HG03558 (cell line): ENCODE measurements around the gene XPO1.
"Not testable (repeated sequence)": the region's sequence is repeated elsewhere in the genome, so short reads cannot be mapped to it uniquely, and the experiment has no call there.

ENCODE experiments used
- ATAC-seq: cut with Tn5 transposase; IDR thresholded peaks from one replicate; pipeline ENCODE4 v1.9.1; 2021; ENCODE audit warnings: moderate number of reproducible peaks; ENCODE audit not compliant: unreplicated experiment; ENCODE audit errors: extremely low read depth

The XPO1 gene

GRCh38 chr2:61538200-61538919 lies at the start of gene XPO1:
Gene XPO1, minus strand, starts transcription at chr2:61538356. Its CDS starts 4,459 bp downstream, at chr2:61533897.
- ATAC-seq = peak; percentile 67

DNA sequence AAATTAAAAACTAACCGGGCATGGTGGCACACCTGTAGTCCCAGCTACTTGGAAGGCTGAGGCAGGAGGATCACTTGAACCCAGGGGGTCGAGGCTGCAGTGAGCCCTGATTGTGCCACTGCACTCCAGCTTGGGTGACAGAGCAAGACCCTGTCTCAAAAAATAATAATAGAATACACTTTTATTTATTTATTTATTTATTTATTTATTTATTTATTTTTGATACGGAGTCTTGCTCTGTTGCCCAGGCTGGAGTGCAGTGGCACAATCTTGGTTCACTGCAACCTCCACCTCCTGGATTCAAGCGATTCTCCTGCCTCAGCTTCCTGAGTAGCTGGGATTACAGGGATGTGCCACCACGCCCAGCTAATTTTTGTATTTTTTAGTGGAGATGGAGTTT lies 48.8 kb upstream of the XPO1 start:
- ATAC-seq = not testable (repeated sequence)

- no peak for ATAC-seq
Measured at GRCh38 chr2:61585383-61585782, 47.2 kb upstream of the XPO1 start.

DNA sequence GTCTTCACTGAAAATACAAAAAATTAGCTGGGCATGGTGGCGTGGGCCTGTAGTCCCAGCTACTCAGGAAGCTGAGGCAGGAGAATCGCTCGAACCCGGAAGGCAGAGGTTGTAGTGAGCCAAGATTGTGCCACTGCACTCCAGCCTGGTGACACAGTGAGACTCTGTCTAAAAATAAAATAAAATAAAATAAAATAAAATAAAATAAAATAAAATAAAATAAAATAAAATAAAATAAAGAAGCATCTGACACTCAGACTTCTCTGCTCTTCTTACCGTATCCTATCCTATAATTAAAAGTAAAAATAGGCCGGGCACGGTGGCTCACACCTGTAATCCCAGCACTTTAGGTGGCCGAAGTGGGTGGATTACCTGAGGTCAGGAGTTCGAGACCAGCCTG lies 46.2 kb upstream of the XPO1 start:
- ATAC-seq = not testable (repeated sequence)

- no peak for ATAC-seq
Measured at GRCh38 chr2:61582165-61582564, 44.0 kb upstream of the XPO1 start.

DNA sequence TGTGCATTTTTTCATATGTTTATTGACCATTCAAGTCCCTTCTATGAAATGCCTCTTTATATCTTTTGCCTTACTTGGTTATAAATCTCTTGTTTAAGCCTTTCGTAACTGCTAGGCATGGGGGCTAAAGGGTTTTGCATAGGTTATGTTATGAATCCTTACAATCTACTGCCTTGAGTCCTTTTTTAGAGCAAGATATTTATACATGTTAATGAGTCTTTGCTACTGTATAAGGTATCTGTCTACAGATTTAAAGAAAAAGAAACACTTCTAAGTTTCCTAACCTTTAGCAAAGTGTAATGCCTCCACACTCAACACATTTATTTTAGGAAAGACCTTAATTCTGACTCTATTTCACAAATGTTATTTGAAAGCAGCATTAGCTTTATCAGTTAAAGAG lies 43.6 kb upstream of the XPO1 start:
- ATAC-seq = no peak

- ATAC-seq = no peak
Measured at GRCh38 chr2:61575447-61575859, 37.3 kb upstream of the XPO1 start.

- no peak for ATAC-seq
Measured at GRCh38 chr2:61566566-61566965, 28.4 kb upstream of the XPO1 start.

DNA sequence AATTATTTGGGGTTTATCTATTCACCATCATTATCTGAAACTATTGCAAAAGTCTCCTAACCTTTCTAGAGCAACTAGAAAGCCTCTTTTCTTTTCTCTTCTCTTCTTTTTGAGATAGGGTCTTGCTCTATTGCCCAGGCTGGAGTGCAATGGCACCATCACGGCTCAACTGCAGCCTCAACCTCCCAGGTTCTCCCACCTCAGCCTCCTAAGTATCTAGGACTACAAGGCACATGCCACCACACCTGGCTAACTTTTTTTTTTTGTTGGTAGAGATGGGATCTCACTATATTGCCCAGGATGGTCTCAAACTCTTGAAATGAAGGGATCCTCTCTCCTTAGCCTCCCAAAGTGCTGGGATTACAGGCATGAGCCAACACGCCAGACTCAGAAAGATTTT lies 24.5 kb upstream of the XPO1 start:
- no peak for ATAC-seq

- ATAC-seq = no peak
Measured at GRCh38 chr2:61558160-61558559, 20.0 kb upstream of the XPO1 start.

DNA sequence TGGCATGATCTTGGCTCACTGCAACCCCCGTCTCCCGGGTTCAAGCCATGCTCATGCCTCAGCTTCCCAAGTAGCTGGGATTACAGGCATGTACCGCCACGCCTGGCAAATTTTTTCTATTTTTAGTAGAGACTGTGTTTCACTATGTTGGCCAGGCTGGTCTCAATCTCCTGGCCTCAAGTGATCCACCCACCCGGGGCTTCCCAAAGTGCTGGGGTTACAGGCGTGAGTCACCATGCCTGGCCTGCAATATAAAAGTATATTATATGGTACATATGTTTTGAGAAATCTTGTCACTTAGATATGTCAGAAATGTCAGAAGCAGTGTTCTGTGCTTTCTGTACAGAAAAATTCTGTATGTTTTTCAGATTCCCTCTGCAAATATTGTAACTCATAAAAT lies 19.2 kb upstream of the XPO1 start:
- no peak for ATAC-seq

DNA sequence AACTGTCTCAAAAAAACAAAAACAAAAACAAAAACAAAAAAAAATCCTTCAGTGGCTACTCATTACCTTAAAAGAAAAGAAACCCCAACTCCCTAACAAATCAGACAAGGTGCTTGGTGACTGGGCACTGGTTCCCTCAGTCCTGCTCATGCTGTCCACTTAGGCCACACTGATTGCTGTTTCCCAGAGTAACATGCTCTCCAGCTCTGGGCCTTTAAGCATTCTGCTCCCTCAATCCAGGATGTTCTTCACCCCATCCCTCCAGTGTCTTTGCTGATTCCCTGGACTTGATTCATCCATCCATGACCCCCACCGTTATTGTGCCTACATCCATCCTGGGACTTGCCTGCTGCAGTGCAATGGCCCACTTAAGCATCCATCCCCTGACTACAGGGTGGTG lies 16.4 kb upstream of the XPO1 start:
- ATAC-seq = no peak

DNA sequence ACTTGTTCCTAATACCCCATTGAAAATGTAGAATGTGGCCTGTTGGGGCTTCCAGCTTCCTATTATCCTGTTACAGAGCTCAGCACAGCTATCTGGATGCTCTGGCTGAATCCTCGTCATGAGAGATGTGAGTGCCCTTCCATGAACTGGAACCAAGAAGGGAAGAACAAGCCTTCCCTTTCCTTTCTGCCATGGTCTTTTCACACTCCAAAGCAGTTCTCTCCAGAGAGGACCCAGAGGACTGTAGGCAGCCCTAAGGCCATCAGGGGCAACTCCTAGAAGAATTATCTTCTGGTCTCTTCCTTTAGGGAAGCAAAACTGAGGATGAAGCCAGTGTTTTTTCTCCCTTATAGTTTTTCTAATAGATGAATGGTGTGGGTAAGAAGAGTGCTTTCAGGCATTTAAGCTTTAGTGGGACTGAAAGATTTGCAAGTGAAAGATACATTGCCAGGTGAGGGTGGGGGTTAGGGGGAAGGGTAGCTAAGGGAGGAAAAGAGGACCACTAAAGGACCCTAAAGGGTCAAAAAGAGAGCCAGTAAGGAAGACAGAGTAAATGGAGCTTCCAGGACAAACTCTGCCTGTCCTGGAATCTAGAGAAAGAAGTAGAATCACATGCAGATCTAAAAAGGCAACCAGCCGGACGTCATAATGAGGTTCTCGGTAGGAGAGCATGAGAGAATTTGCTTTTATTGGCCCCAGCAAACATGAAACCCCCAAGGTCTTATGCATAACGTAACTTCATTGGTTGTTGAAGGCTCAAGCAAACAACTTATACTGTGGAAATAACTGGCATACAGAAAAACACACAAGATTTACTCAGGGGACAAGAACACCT lies 12.4 kb upstream of the XPO1 start:
- ATAC-seq = no peak

- ATAC-seq = no peak
Measured at GRCh38 chr2:61549546-61549945, 11.4 kb upstream of the XPO1 start.

GRCh38 chr2:61543062-61543461 lies 4.9 kb upstream of the XPO1 start:
- ATAC-seq = no peak

- ATAC-seq = not testable (repeated sequence)
Measured at GRCh38 chr2:61540167-61540566, 2.0 kb upstream of the XPO1 start.

DNA sequence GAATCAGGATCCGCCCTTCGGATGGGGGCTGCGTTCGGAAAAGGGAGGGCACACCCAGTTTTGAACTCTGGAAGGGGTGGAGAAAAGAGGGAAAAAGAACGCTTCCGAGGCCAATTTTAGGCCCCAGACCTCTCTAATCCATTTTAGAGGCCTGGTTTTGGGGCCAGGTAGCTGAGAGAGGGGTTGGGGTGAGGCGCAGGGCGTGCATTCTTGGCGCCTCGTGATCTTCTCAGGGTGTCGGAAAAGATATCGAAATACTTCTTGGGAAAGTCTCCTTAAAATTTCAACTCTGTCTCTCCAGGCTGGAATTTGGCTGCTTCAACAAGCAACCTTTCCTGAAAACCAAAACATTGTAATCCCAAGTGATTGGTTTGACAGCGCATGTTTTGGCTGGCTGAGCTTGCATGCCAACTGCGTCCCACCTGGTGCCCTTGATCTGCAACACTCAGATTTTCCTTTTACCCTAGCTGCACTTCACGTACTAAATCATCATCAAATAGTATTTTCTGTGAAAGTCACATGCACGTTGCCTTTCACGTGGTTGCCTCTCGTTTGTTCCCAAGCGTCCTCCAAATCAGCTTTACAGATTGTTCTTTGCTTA lies 864 bp upstream of the XPO1 start:
- ATAC-seq = no peak

DNA sequence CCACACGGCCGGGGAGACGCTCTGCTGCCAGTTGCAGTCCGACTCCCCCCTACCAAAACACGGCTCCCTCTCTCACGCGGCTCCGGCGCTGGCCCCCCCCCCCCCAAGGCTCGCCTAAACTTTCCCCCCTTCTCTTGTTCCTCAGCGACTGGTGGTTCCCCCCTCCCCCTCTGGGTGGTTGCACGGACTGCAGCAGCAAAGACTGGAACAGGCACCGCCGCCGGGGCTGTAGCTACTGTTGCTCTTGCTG lies 281 bp downstream of the XPO1 start:
- ATAC-seq = no peak

DNA sequence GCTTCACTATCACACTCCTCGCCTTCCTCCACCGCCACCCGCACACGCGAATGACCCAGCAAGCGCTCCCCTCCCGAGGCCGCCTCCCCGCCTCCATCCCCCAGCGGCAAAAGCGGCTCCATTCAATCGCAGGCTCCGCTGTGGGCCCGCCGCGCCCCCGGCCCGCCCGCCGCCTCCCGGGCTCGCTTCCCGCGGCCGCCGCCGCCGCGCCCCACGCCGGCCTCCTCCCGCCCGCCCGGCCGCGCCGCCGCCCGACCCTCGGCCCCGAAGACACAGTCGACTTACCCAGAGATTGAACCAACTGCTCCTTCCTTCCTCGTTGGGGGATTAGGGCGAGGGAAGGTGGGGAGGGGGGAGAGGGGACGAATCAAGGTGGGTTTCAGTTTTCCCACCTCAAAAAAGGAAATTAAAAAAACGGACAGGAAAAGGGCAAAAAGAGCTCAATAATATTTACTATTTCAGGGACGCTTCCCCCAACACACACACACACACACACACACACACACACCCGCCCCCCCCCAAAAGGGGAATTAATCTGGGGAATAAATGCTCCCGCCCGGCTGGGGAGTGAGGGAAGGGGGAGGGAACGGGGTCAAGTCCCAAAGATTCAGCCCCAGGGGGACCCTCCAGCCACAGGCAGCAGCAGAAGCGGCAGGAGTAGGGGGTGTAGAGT lies 743 bp downstream of the XPO1 start:
- no peak for ATAC-seq

DNA sequence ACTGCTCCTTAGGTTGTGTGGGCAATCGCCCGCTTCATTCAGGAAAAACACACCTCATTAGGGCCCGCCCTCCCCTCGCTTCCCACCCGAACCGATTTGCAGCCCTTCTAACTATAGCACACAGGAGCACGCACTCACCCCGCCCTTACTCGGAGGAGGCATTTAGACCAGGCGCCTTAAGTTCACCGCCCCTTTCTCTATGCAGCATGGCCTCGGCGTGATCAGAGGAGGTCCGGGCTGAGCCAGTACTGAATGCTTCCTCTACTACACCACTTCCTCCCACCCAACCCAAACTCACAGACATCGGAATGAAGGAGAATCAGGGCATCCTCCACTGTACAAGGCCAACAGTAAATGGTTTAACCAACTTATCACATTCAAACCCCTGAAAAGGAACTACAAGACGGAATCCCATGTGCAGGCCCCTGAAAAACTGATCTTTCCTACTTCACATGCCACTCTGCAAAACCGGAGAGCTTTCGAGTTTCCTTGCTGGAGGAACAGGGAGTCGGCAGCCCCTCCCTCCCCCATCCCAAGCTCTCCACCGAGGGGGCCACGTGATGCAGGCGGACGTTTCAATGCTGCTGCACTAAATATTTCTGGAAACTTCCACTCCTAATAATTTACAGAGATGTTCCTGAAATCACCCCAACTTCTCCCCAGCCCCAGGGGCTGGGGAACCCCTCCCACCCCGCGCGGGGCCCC lies 1.4 kb downstream of the XPO1 start:
- ATAC-seq = peak; percentile 25
